ENCODE measurements around the gene C1orf105. TPM values are rescaled to one million over a fixed set of nuclear protein-coding genes. Genes with fewer than 3 reads are reported as not detected.

C1orf105 gene
- total RNA-seq, 1 experiment from 2014 or later: not detected

- TF ChIP-seq GTF2I (CRISPR knock-in tag; conservative IDR thresholded peaks at IDR 0.05) (no peak), IRF2 (CRISPR knock-in tag; IDR thresholded peaks at IDR 0.05; ENCODE audit: borderline replicate concordance, low read depth) (no peak), ZMAT4 (CRISPR knock-in tag; IDR thresholded peaks at IDR 0.05) (no peak)
- TF ChIP-seq, protein P1, sequence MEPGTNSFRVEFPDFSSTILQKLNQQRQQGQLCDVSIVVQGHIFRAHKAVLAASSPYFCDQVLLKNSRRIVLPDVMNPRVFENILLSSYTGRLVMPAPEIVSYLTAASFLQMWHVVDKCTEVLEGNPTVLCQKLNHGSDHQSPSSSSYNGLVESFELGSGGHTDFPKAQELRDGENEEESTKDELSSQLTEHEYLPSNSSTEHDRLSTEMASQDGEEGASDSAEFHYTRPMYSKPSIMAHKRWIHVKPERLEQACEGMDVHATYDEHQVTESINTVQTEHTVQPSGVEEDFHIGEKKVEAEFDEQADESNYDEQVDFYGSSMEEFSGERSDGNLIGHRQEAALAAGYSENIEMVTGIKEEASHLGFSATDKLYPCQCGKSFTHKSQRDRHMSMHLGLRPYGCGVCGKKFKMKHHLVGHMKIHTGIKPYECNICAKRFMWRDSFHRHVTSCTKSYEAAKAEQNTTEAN (CRISPR knock-in tag; IDR thresholded peaks at IDR 0.05): no peak
- ChIA-PET POLR2A (no interaction called here), CTCF (interaction anchor here (1.2 to 2.8 kb wide), 3 partner anchors 14 to 414 kb away, joined by 3 to 11 read pairs (median 7); no protein-coding TSS in a partner anchor)
- Mint-ChIP-seq H3K4me3 (no peak overlapping the region), H3K4me1 (peaks cover 43% of the 10 kb centered on the region), H3K27ac (no peak overlapping the region), H3K27me3 (ENCODE audit: low read depth) (no peaks in the 10 kb centered on the region), H3K9me3 (no peaks in the 10 kb centered on the region), H3K36me3 (no peaks in the 10 kb centered on the region)
- peak; percentile 48; the same call in 1 of the 2 replicates for ATAC-seq
- DNase-seq (ENCODE audit: low spot score): no peak
Observed at GRCh38 chr1:172416496-172417035, 3.9 kb upstream of the C1orf105 start.

DNA sequence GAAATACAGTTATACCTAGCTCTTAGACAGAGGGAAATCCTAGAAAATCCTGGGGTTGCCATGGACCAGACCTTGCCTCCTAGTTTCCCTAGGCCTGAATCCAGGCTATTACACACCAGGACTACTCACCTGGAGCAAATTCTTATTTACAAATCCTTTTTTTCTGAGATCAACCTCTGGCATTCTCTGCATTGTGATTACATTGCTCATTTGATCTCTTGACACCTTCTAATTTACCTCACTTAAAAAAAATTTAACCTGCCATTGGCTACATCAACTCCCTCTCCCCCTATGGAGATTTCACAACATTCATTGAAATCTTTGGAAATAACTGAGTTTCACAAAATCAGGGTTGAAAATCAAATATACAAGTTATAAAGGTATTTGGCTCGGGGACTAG, 2.9 kb upstream of the C1orf105 start:
- ChIA-PET CTCF (interaction anchor here (0.7 to 2.8 kb wide), 5 partner anchors 15 to 415 kb away, joined by 3 to 11 read pairs (median 3); no protein-coding TSS in a partner anchor), POLR2A (interaction anchor here (0.9 kb wide), 1 partner anchor 9 kb away, joined by 3 read pairs; no protein-coding TSS in a partner anchor)
- Mint-ChIP-seq H3K4me3 (no peak overlapping the region), H3K36me3 (no peaks in the 10 kb centered on the region), H3K4me1 (peaks cover 48% of the 10 kb centered on the region), H3K27me3 (ENCODE audit: low read depth) (no peaks in the 10 kb centered on the region), H3K9me3 (no peaks in the 10 kb centered on the region), H3K27ac (no peak overlapping the region)
- no peak for DNase-seq (ENCODE audit: low spot score)
- TF ChIP-seq ZMAT4 (CRISPR knock-in tag; IDR thresholded peaks at IDR 0.05): no peak
- no peak for TF ChIP-seq STAT6 (CRISPR knock-in tag; conservative IDR thresholded peaks at IDR 0.05; ENCODE audit: low read depth)
- TF ChIP-seq NR1H2 (CRISPR knock-in tag; IDR thresholded peaks at IDR 0.05): no peak
- no peak for TF ChIP-seq TCF7 (CRISPR knock-in tag; IDR thresholded peaks at IDR 0.05; ENCODE audit: low read depth)
- TF ChIP-seq TEAD4 (CRISPR knock-in tag; IDR thresholded peaks at IDR 0.05): no peak
- peak; percentile 62 for ATAC-seq

GRCh38 chr1:172421974-172422604, 1.6 kb downstream of the C1orf105 start:
- no peaks in the 10 kb centered on the region for H3K36me3 Mint-ChIP-seq
- CTCF ChIA-PET: interaction anchor here (2.3 kb wide), 1 partner anchor 23 kb away, joined by 7 read pairs; no protein-coding TSS in a partner anchor

More at GRCh38 chr1:172421974-172422604, 1.6 kb downstream of the C1orf105 start:
- no peaks in the 10 kb centered on the region for H3K27me3 Mint-ChIP-seq (ENCODE audit: low read depth)
- POLR2A ChIA-PET: no interaction called here
- no peak for DNase-seq (ENCODE audit: low spot score)
- peak; percentile 31 for ATAC-seq
- H3K4me3 Mint-ChIP-seq: no peak overlapping the region
- no peaks in the 10 kb centered on the region for H3K9me3 Mint-ChIP-seq
- H3K27ac Mint-ChIP-seq: no peak overlapping the region
- TF ChIP-seq GABPB1 (CRISPR knock-in tag; IDR thresholded peaks at IDR 0.05) (no peak), USF1 (CRISPR knock-in tag; IDR thresholded peaks at IDR 0.05) (no peak), SMAD3 (CRISPR knock-in tag; IDR thresholded peaks at IDR 0.05; ENCODE audit: borderline replicate concordance) (no peak), TEAD4 (CRISPR knock-in tag; IDR thresholded peaks at IDR 0.05) (no peak), ZNF219 (CRISPR knock-in tag; IDR thresholded peaks at IDR 0.05; ENCODE audit: borderline replicate concordance) (no peak), ELF4 (CRISPR knock-in tag; IDR thresholded peaks at IDR 0.05; ENCODE audit: low read depth) (no peak), ESRRA (CRISPR knock-in tag; IDR thresholded peaks at IDR 0.05; ENCODE audit: borderline replicate concordance) (no peak), SP1 (CRISPR knock-in tag; conservative IDR thresholded peaks at IDR 0.05) (no peak)
- TF ChIP-seq, protein P2, sequence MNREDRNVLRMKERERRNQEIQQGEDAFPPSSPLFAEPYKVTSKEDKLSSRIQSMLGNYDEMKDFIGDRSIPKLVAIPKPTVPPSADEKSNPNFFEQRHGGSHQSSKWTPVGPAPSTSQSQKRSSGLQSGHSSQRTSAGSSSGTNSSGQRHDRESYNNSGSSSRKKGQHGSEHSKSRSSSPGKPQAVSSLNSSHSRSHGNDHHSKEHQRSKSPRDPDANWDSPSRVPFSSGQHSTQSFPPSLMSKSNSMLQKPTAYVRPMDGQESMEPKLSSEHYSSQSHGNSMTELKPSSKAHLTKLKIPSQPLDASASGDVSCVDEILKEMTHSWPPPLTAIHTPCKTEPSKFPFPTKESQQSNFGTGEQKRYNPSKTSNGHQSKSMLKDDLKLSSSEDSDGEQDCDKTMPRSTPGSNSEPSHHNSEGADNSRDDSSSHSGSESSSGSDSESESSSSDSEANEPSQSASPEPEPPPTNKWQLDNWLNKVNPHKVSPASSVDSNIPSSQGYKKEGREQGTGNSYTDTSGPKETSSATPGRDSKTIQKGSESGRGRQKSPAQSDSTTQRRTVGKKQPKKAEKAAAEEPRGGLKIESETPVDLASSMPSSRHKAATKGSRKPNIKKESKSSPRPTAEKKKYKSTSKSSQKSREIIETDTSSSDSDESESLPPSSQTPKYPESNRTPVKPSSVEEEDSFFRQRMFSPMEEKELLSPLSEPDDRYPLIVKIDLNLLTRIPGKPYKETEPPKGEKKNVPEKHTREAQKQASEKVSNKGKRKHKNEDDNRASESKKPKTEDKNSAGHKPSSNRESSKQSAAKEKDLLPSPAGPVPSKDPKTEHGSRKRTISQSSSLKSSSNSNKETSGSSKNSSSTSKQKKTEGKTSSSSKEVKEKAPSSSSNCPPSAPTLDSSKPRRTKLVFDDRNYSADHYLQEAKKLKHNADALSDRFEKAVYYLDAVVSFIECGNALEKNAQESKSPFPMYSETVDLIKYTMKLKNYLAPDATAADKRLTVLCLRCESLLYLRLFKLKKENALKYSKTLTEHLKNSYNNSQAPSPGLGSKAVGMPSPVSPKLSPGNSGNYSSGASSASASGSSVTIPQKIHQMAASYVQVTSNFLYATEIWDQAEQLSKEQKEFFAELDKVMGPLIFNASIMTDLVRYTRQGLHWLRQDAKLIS (CRISPR knock-in tag; IDR thresholded peaks at IDR 0.05; ENCODE audit: borderline replicate concordance): no peak
- peaks cover 36% of the 10 kb centered on the region for H3K4me1 Mint-ChIP-seq
